HCT116 (cell line): ENCODE results near the gene GRIK1.

Experiments used
- CTCF ChIP-seq, 3 experiments: fragments of 200-600 bp in 1 of 3; sonication (generic) in 1 of 3; IDR thresholded peaks in 2 of 3; conservative IDR thresholded peaks in 1 of 3; 2 replicates each; pipeline ENCODE4 v1.5.1; 2012 to 2017; ENCODE audit warnings: low read depth in 2 of 3, low read length in 2 of 3, antibody characterized with exemption in 1 of 3, borderline replicate concordance in 1 of 3, control low read depth in 1 of 3, mild to moderate bottlenecking in 1 of 3, mixed read lengths in 1 of 3, mixed run types in 1 of 3, moderate library complexity in 1 of 3; ENCODE audit not compliant: insufficient read depth in 1 of 3
- EGR1 ChIP-seq: IDR thresholded peaks from 2 replicates; pipeline ENCODE4 v1.6.1; 2012; ENCODE audit warnings: low read depth
- EZH2phosphoT487 ChIP-seq: fragments of 200-600 bp; IDR thresholded peaks from 2 replicates; pipeline ENCODE4 v1.6.1; 2018; ENCODE audit warnings: antibody characterized with exemption, borderline replicate concordance
- RAD21 ChIP-seq: IDR thresholded peaks from 2 replicates; pipeline ENCODE4 v1.6.1; 2012; ENCODE audit warnings: low read depth, mild to moderate bottlenecking

- TF ChIP-seq CTCF (IDR thresholded peaks at IDR 0.05 in 2 of 3, conservative IDR thresholded peaks at IDR 0.05 in 1 of 3; ENCODE audit: borderline replicate concordance in 1 of 3, insufficient read depth in 1 of 3, low read depth in 2 of 3, low read length in 2 of 3) (no peak), RAD21 (no peak), EZH2phosphoT487 (no peak), EGR1 (no peak)
Observed at GRCh38 chr21:29885491-29885890, 54.3 kb downstream of the GRIK1 start.
